ENCODE data around the gene C5orf58. TPM values are rescaled to one million over a fixed set of nuclear protein-coding genes. Genes with fewer than 3 reads are reported as not detected.

Gene C5orf58
- total and polyA plus RNA-seq, 9 of the 15 experiments (the other 6 are each of a cell fraction or from before 2014, with no cell fraction given), result 1.5 to 7.6 (median 5.3) TPM

DNA sequence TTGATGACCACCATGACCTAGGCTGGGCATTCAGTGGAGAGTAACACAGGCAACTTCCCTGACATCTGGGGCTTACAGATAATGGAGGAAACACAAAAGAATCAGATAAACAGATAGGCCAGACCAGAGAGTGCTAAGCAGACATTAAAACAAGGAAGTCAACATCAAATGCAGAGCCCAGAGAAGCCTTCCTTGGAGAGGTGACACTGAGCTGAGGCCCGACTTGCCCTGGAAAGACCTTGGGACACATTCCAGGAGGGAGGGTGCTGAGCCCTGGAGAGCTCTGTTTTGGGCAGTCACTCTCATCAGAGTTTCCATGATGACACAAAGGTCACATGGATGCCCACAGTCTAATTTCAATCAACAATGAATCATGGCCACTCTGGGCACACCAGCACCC, 31.9 kb upstream of the C5orf58 start:
- DNase-seq (ENCODE audit: extremely low read depth in 1 of 4, low spot score in 3 of 4), result no peak
- Histone ChIP-seq H3K27ac (ENCODE audit: extremely low read depth, low read depth, low read length) (no peak overlapping the region), H2AFZ (ENCODE audit: low read depth, low read length) (no peak overlapping the region), H3K79me2 (ENCODE audit: control insufficient read depth, insufficient read depth, low read length) (no peaks in the 10 kb centered on the region), H3K9me3 (replicated peaks; ENCODE audit: control insufficient read depth, insufficient read depth, low read depth, low read length) (no peaks in the 10 kb centered on the region), H3K4me2 (ENCODE audit: insufficient read depth, low read length) (no peak overlapping the region; the same call in 1 of the 2 replicates), H3K4me3 (no peak overlapping the region), H3K9ac (ENCODE audit: insufficient read depth in 1 of 2, low read depth in 2 of 2, low read length in 2 of 2) (no peak overlapping the region), H3K9me1 (ENCODE audit: control insufficient read depth, insufficient read depth, low read length) (no peaks in the 10 kb centered on the region), H3K27me3 (ENCODE audit: control insufficient read depth in 2 of 2, insufficient read depth in 2 of 2, low read length in 2 of 2) (peaks cover 13 to 24% of the 10 kb centered on the region in 2 experiments; a peak in 4 of 5 replicates), H3K36me3 (ENCODE audit: control insufficient read depth, insufficient read depth, low read length) (no peaks in the 10 kb centered on the region), H4K20me1 (replicated peaks; ENCODE audit: control insufficient read depth, insufficient read depth, low read length) (0 out of 2 replicates have a peak, but pooled peaks cover 5% of the 10 kb centered on the region), H3K4me1 (replicated peaks in 1 of 2; ENCODE audit: control insufficient read depth in 2 of 2, insufficient read depth in 2 of 2, low read length in 2 of 2) (peaks cover 0 to 9% of the 10 kb centered on the region in 2 experiments; a peak in 2 of 5 replicates)
- 7% methylated on average over 1 of the region's 1 CpG for WGBS (ENCODE audit: insufficient coverage, low coverage, missing lambda C conversion rate)
- no peak for FAIRE-seq
- ATAC-seq, result no peak
- ChIA-PET POLR2A (interaction anchor here (0.6 to 1.4 kb wide), 3 partner anchors 10 to 225 kb away, joined by 3 to 4 read pairs (median 3); no protein-coding TSS in a partner anchor), CTCF (ENCODE audit: low intra/inter-chr PET ratio) (no interaction called here)
- in situ Hi-C loops (cut with MboI) (loop anchor here (25.0 kb wide), 1 partner anchor 1214 kb away; no protein-coding TSS in a partner anchor), intact Hi-C loops (cut with micrococcal nuclease) (no loop called here)
- BruUV-seq (replicated peaks), result no TSS peak
- peak; percentile 77; the same call in 1 of the 2 replicates for TF ChIP-seq TEAD4 (IDR thresholded peaks at IDR 0.05; ENCODE audit: low read length)
- no peak for TF ChIP-seq TEAD4 (CRISPR knock-in tag; IDR thresholded peaks at IDR 0.05; ENCODE audit: borderline replicate concordance)
- TF ChIP-seq ZBTB11 (CRISPR knock-in tag; IDR thresholded peaks at IDR 0.05), result peak in 1 of 3 experiments; percentile 54; a peak in 1 of 6 replicates
- TF ChIP-seq PML (IDR thresholded peaks at IDR 0.05; ENCODE audit: low read length), result peak; percentile 33; the same call in 1 of the 2 replicates
- no peak for TF ChIP-seq DNMT1 (IDR thresholded peaks at IDR 0.05)
- TF ChIP-seq TEAD1 (CRISPR knock-in tag; IDR thresholded peaks at IDR 0.05), result no peak
- TF ChIP-seq SOX6 (IDR thresholded peaks at IDR 0.05), result peak; percentile 86
- TF ChIP-seq CBFA2T2 (conservative IDR thresholded peaks at IDR 0.05), result 0 out of 2 replicates have a peak, but pooled peaks have one; percentile 18
- no peak for TF ChIP-seq SMAD1 (IDR thresholded peaks at IDR 0.05; ENCODE audit: low read depth, low read length, partially characterized antibody)
- no peak for TF ChIP-seq ATF3 (IDR thresholded peaks at IDR 0.05)
- TF ChIP-seq ATF3 (CRISPR knock-in tag; conservative IDR thresholded peaks at IDR 0.05), result no peak
- TF ChIP-seq NUFIP1 (IDR thresholded peaks at IDR 0.05; ENCODE audit: partially characterized antibody), result no peak
- peak; percentile 62 for TF ChIP-seq TAL1 (IDR thresholded peaks at IDR 0.05)
- peak; percentile 76 for TF ChIP-seq ARID1B (IDR thresholded peaks at IDR 0.05)
- TF ChIP-seq CTBP1 (IDR thresholded peaks at IDR 0.05; ENCODE audit: borderline replicate concordance), result peak; percentile 35; the same call in 1 of the 2 replicates
- peak; percentile 47 for TF ChIP-seq CBFA2T3 (IDR thresholded peaks at IDR 0.05)
